WTC11 (cell line): ENCODE measurements around the gene TCAP.

ENCODE experiments used
- CTCF ChIP-seq: fragments of 200-600 bp; IDR thresholded peaks from 2 replicates; pipeline ENCODE4 v1.8.0; 2022; ENCODE audit warnings: antibody characterized with exemption
- E2F5 ChIP-seq: sonication (generic); formaldehyde crosslinking; IDR thresholded peaks from 2 replicates; pipeline ENCODE4 v1.8.1; 2022; ENCODE audit warnings: mild to moderate bottlenecking, moderate library complexity, missing genetic modification reagents
- JUN ChIP-seq: sonication (generic); formaldehyde crosslinking; IDR thresholded peaks from 2 replicates; pipeline ENCODE4 v1.8.0; 2023; ENCODE audit warnings: mild to moderate bottlenecking, missing genetic modification reagents
- NFE2L1 ChIP-seq: sonication (generic); formaldehyde crosslinking; IDR thresholded peaks from 2 replicates; pipeline ENCODE4 v1.8.1; 2023; ENCODE audit warnings: missing genetic modification reagents
- NR2C2 ChIP-seq: sonication (generic); formaldehyde crosslinking; IDR thresholded peaks from 2 replicates; pipeline ENCODE4 v1.8.0; 2022; ENCODE audit warnings: mild to moderate bottlenecking, missing genetic modification reagents
- ZNF263 ChIP-seq: sonication (generic); formaldehyde crosslinking; IDR thresholded peaks from 2 replicates; pipeline ENCODE4 v1.8.1; 2022; ENCODE audit warnings: low read depth, mild to moderate bottlenecking, moderate library complexity, missing genetic modification reagents
- ZNF317 ChIP-seq: sonication (generic); formaldehyde crosslinking; IDR thresholded peaks from 2 replicates; pipeline ENCODE4 v1.8.1; 2023; ENCODE audit warnings: low read depth, mild to moderate bottlenecking, moderate library complexity, missing genetic modification reagents, borderline replicate concordance

GRCh38 chr17:39631403-39631802 is 33.7 kb upstream of the TCAP start:
- no peak for TF ChIP-seq NFE2L1
- TF ChIP-seq NR2C2 (CRISPR knock-in tag) = no peak
- no peak for TF ChIP-seq E2F5 (CRISPR knock-in tag)
- TF ChIP-seq ZNF317 (CRISPR knock-in tag) = no peak
- TF ChIP-seq CTCF = no peak
- TF ChIP-seq JUN (CRISPR knock-in tag) = no peak
- TF ChIP-seq ZNF263 (CRISPR knock-in tag) = no peak
